HG03103 (cell line): ENCODE results near the gene ADAM12.
"Not testable (repeated sequence)": the region's sequence is repeated elsewhere in the genome, so short reads cannot be mapped to it uniquely, and the experiment has no call there.

Experiments
- ATAC-seq: cut with Tn5 transposase; IDR thresholded peaks from one replicate; pipeline ENCODE4 v1.9.1; 2021; ENCODE audit warnings: low read depth; ENCODE audit not compliant: unreplicated experiment

Gene ADAM12

DNA sequence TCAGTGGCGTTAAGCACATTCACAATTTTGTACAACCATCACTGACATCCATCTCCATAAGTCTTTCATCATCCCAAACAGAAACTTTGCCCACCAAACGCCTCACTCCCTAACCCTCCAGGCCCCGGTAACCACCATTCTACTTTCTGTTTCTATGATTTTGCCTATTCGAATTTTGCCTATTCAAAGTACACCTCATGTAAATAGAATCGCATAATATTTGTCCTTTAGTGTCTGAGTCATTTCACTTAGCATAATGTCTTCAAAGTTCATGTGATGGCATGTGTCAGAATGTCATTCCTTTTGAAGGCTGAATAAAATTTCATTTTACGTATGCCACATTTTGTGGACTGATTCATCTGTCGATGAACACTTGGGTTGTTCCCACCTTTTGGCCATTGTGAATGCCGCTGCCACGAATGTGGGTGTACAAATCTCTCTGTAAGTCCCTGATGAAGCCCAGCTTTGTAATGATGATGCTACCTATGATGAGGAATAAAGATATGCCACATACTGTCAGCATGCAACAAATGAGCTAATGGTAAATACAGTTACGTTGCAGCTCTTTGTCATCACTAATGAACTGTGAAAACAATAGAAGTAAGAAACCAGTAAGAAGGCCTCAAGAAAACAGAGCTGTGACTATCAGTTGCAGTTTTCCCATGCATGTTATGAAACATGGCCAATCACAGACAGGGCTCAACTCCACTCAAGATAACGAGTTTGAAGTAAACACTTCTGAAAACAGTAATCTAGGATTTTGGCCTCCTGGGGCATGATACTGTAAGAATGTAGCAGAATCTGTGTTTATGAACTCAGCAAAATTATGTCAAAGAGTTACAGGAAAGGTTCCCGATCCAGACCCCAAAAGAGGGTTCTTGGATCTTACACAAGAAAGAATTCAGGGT lies 120.0 kb downstream of the ADAM12 start:
- ATAC-seq: no peak

DNA sequence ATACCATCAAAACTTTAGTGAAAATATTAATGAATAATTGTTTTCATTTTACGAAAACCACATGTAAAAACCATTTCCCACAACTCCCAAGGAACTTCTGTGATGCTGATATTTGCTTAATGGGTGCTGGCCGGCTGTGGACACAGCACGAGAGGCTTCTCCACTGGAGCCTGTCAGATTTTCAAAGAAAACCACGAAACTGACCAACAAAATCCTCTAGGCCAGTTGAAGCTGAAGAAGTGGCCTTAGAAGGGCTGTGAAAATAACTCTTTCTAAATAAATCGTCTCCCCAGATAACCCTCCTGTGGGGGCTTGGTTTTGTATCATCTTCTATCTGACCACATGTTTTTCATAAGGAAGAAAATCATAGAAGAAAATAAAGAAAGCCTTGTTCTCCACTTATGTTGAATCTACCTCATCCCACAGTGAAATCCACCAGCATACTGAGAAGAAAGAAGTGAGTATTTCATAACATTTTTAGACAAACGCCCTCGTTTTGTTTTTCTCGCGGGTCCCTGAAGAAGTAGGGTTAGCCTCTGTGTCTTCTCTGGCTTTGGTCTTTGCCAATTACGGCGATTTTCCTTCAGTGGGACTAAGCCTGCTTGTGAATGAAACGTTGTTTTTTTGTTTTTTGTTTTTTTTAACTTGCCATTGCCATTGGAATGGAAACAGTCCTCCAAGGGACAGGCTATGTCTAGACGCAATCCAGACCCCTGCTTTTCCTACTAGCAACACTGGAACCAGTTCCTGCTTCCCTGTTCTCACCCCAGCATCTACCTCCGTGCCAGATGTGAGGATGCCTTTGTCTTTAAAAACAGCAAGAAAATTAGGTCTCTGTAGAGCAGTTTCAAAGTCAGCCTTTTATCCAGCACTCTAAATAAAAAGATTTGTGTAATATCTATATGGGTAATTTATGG lies 123.9 kb downstream of the ADAM12 start:
- ATAC-seq: no peak

- ATAC-seq: no peak
These were observed 125.1 kb downstream of the ADAM12 start for GRCh38 chr10:126263006-126263676.

- no peak for ATAC-seq
These were observed 125.9 kb downstream of the ADAM12 start for GRCh38 chr10:126262233-126262838.

- no peak for ATAC-seq
These were observed 128.4 kb downstream of the ADAM12 start for GRCh38 chr10:126259760-126260479.

GRCh38 chr10:126256864-126257263 lies 131.4 kb downstream of the ADAM12 start:
- ATAC-seq: no peak

DNA sequence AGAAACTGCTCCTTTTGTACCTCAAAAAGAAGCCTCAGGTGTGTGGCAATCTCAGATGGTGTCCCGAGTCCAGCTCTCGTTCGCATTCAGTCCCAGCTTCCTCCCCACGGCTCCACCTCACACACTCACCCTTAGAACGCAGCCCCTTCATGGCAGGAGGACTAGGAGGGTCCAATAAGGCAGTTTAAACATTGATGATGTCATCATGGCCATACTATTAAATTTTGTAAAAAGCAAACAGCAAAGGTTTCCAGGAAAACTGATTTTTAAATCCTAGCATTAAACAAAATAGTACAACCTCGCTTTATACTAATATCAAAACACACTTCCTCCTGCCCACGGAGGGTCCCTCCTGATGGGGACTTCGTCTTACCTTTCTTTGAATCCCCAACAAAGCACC lies 133.0 kb downstream of the ADAM12 start:
- no peak for ATAC-seq

DNA sequence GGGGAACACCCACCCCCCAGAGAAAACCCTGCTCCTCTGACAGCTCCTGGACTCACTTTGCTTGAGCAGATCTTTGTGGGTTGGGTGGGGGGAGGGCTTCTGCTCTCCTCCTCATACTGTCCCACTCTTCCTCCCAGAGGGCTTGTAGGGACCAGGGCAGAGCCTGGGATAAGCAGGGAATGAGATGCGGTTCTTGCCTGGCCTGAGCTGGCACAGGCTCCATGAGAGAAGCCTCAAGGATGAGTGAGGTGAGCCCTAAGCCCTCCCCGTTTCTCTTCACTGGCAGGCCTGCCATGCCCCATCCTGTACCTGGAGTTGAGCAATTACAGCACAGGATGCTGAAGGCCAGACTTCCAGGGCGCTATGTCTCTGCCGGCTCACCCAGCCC lies 134.7 kb downstream of the ADAM12 start:
- ATAC-seq: no peak

- ATAC-seq: no peak
These were observed 135.2 kb downstream of the ADAM12 start for GRCh38 chr10:126252884-126253610.

- ATAC-seq: no peak
These were observed 136.4 kb downstream of the ADAM12 start for GRCh38 chr10:126251778-126252407.

DNA sequence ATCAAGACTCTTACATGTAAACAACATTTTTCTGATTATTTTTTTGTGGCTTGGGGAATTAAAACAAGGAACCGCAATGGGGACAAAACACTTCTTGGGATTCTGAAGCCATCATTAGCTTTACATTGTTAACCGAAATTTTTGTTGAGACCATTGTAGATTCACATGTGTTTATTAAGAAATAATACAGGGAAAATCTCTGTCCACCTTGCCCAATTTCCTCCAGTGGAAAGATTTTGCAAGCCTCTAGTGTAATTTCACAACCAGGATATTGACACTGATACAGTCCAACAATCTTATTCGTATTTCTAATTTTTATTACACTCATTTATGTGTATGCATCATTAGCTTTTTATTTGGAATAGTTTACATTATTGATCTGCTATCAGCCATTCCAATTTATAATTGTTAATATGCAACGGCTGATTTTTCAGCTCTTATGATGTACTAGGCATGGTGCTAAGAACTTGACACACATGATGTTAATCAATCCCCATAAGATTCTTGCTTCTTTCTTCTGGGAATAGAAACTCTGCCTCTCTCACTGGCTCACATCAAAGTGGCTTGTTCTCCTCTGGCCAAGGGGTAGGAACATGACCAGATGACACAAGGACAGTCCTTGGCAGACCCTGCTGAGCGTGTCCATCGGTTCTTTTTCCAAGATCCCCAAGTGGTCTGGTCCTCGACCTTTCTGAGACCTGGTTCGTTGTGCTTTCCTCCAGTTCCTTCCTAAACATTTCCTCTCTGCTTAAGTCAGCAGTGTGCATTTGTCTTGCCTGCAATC lies 137.6 kb downstream of the ADAM12 start:
- ATAC-seq: no peak

DNA sequence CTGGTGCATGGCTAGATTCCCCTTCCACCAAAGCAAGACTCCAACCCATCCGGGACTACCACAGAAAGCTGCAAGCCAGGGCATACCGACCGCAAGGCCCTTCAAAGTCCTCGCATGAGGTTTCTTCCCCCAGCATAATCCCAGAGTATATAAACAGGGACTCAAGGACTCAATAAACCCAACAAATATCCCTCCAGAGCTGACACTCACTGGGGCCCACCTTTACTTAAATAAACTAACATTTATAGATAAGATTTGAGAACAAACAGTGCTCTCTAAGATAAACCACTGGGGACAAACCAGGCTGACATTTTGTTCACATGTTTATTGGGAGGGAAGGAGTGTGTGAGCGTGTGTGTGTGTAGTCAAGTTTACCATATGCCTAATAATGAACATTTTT lies 138.2 kb downstream of the ADAM12 start:
- no peak for ATAC-seq

GRCh38 chr10:126247446-126247975 lies 140.8 kb downstream of the ADAM12 start:
- ATAC-seq: no peak

DNA sequence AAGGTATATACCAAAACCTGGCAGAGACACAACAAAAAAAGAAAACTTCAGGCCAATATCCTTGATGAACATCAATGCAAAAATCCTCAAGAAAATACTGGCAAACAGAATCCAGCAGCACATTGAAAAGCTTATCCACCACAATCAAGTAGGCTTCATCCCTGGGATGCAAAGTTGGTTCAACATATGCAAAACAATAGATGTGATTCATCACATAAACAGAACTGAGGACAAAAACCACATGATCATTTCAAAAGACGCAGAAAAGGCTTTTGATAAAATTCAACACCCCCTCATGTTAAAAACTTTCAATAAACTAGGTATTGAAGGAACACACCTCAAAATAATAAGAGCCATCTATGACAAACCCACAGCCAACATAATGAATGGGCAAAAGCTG lies 141.9 kb downstream of the ADAM12 start:
- not testable (repeated sequence) for ATAC-seq

- no peak for ATAC-seq
These were observed 142.8 kb downstream of the ADAM12 start for GRCh38 chr10:126245501-126245900.

- no peak for ATAC-seq
These were observed 144.3 kb downstream of the ADAM12 start for GRCh38 chr10:126243971-126244370.

- no peak for ATAC-seq
These were observed 145.0 kb downstream of the ADAM12 start for GRCh38 chr10:126243306-126243705.
